GM18861 (cell line): ENCODE measurements around the gene SLC41A1.
"Not testable (repeated sequence)": the region's sequence is repeated elsewhere in the genome, so short reads cannot be mapped to it uniquely, and the experiment has no call there.

Source experiments
- ATAC-seq: cut with Tn5 transposase; IDR thresholded peaks from one replicate; pipeline ENCODE4 v1.9.1; 2021; ENCODE audit not compliant: unreplicated experiment

SLC41A1 gene

DNA sequence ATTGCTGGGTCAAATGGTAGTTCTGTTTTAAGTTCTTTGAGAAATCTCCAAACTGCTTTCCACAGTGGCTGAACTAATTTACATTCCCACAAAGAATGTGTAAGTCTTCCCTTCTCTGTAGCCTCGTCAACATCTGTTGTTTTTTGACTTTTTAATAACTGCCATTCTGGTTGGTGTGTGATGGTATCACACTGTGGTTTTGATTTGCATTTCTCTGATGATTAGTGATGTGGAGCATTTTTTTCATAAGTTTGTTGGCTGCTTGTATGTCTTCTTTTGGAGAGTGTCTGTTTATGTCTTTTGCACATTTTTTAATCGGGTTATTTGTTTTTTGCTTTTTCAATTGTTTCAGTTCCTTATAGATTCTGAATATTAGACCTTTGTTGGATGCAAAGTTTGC lies 10.3 kb upstream of the SLC41A1 start:
- not testable (repeated sequence) for ATAC-seq

GRCh38 chr1:205822397-205822796 lies 9.4 kb upstream of the SLC41A1 start:
- no peak for ATAC-seq

DNA sequence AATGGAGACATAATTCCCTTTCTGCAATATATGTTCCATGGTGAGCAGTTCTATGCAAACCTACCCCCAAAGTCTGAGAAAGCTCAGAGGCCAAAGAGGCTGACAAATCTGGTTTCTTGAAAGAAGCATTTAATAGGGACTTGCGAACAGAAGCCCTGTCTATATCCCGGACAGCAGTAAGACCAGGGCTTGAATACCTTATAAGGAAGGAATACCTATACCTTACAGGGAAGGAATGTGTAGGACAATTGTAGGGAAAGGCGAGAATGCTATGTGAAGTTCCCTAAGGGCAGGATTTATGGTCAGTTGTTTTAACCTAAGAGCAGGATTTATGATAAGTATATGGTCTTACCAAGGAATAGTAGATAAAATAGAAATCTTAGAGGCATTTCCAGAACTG lies 5.0 kb upstream of the SLC41A1 start:
- no peak for ATAC-seq

GRCh38 chr1:205817364-205817763 lies 4.4 kb upstream of the SLC41A1 start:
- ATAC-seq: no peak

- ATAC-seq: no peak
Observed at GRCh38 chr1:205813755-205814058, 709 bp upstream of the SLC41A1 start.

DNA sequence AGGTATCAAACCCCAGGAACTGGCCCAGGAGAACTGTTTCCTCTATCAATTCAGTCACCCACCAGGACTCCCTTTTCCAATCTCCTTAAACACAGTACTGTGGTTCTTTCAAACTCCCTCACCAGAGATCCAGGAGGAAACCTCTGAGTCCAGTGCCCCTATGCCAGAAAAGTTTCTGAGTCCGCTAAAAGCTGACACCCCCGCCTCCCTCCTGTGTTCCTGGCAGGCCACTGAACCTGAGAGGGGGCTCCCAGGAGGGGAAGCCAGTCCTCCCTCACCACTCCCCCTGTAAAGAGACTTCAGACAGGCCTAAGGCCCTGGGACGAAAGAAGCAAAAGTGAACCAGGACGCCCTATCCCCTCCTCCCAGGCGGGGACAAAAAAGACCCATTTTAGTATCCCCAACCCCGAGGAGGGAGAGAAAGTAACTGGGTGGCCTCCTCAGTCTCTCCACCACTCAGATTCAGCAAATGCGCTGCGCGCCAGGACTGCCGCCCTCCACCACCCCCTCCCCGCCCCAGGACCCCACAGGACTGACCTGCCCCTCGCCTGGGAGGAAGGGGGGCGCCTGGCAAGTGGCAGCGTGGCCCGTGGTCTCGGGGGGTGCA lies 624 bp downstream of the SLC41A1 start:
- no peak for ATAC-seq

GRCh38 chr1:205811660-205812059 lies 1.3 kb downstream of the SLC41A1 start:
- ATAC-seq: no peak

- ATAC-seq: no peak
Observed at GRCh38 chr1:205810448-205811157, 2.4 kb downstream of the SLC41A1 start.

DNA sequence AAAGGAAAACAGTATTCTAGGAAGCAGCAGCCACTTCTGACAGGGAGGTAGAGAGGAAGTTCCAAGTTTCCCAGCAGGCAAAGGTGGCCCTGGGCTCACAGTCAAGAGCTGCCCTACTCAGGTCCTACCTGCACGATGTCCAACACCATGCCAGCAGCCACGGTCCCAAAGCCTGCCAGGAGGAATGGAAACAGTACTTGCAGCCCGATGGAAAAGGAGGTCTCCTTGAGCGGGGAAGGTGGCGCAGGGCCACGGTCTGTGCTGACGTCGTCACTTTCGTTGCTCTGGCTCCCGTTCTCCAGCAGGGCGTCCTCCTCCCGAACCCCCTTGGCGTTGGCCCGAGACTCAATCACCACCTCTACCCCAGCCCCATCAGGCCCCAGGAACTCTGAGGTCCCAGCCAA lies 3.1 kb downstream of the SLC41A1 start:
- no peak for ATAC-seq

DNA sequence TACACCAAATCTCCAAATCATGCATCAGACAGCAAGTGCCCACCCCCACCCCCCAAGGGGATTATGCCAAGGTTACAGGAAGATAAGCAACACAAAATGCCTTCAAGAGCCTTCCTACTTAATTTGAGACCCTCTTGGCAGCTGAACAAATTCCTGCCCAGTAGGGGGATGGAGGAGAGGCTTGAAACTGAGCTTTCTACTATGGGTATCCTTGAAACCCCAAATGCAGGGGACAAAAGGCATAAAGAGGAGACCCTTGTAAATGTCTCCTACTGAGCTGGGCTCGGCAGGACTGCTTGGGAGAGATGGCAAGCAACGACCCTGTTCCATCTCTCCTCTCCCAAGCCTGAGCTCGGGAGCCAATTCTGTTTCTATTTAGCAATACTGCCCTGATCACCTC lies 3.5 kb downstream of the SLC41A1 start:
- ATAC-seq: no peak

- no peak for ATAC-seq
Observed at GRCh38 chr1:205805082-205805711, 7.8 kb downstream of the SLC41A1 start.

DNA sequence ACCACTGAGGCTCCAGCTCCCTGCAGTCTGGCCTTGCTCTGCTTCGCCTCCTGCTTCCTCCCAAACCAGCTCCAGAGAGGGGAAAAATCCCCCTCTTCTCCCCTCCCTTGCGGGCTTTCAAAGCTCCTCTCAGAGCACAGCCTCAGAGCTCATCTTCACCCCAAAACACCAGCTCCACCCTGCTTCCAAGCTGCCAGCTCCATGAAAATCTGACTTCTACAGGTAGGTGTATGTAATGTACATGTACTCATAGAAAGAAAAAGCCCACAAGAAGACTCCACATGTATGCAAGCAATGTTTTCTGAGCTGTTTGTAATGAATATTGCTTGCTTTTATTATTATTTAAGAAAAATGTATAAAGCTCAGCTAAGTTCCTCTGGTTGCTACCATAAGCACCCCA lies 8.4 kb downstream of the SLC41A1 start:
- no peak for ATAC-seq

DNA sequence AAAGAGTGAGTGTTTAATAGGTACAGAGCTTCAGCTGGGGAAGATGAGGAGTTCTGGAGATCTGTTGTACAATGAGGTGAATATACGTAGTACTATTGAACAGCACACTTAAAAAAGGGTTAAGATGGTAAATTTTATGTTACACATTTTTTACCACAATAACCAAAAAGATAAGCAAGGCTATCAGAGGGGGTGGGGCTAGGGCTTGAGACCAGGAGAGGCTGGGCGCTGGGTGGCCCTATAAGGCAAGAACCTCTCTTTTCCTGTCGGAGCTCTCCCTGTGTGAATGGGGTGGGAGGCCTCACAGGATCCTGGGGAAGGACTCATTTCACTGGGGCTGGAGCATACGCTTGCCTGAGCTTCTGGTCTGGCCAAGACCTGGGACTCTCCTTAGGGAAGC lies 9.0 kb downstream of the SLC41A1 start:
- no peak for ATAC-seq

DNA sequence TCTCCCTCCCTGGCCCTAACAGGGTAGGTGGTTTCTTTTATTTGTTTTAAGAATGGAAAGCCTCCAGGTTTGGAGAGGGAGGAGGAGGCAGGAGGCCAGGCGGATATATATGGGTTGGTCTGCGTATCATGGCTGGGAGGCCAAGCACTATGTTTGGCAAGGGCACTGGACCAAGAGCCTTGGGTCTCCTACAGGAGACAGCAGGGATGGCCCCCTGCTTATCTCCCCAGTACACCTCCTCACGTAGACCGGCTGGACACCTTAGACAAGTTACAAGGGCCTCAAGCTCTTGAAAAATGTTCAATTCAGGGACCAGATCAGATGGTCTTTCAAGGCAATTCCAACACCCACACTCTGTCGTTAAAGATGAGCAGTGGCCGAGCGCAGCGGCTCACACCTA lies 10.9 kb downstream of the SLC41A1 start:
- ATAC-seq: no peak

- no peak for ATAC-seq
Observed at GRCh38 chr1:205800981-205801703, 11.9 kb downstream of the SLC41A1 start.

- no peak for ATAC-seq
Observed at GRCh38 chr1:205800427-205800826, 12.6 kb downstream of the SLC41A1 start.

DNA sequence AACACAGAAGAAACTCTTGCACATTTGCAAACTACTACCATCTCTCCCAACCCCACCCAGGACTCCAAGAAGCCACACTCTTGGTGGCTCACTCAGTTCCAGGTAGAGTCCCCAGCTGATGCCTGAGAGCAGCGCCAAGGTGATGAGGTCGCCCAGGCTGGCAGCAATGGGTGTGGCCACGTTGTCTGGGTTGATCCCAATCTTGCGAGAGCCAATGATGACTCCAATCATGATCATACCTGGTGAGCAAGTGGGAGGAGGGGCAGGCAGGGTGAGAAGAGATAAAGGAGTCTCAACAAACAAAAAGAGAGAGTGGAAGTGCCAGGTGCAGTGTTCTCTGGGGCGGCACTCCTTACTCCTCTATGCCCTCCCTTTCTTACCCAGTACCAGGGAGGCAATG lies 14.4 kb downstream of the SLC41A1 start:
- ATAC-seq: no peak

DNA sequence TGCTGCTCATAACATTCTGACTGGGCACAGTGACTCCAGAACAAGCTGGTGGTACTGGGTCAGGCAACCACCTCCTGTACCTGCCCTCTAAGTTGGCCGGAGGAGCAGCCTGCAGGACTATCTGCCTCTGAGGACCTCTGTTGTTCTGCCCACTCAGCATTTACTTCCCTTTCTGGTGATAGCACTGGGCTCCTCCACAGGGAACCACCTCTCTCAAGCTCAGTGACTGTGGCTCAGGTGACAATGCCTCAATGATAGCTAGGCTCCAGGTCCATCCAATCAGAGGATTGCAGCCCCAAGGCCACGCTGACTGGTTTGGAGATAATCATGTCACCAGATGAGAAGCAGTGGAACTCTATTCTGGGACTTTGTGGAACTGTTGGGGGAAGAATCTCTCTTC lies 15.8 kb downstream of the SLC41A1 start:
- ATAC-seq: no peak

DNA sequence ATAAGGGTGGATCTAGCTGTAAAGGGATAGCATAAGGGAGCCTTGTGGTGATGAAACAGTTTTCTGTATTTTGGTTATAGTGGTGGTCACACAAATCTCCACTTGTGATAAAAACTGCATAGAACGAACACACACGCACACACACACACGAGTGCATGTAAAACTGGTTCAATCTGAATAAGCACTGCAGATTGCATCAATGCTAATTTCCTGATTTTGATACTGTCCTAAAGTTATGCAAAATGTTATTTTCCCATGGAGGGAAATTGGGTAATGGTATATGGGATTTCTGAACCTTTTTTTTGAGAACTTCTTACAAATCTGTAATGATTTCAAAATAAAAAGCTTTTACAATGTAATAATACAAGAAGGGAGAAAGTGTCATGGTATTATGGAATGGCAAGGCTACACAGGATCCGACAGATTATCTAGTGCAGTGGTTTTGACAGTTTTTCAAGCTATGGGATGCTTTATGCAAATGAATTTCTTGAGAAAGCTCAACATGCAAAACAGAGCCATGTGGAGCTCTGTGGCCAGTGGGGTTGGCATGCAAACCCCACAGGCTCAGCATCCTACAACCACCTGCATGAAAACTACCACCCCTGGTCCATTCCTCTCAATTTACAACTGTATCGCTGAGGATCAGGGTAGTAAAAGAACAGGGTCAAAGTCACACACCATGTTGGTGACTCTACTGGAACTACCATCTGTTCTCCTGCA lies 18.8 kb downstream of the SLC41A1 start:
- ATAC-seq: peak; percentile 63

- no peak for ATAC-seq
Observed at GRCh38 chr1:205792961-205793673, 19.9 kb downstream of the SLC41A1 start.

DNA sequence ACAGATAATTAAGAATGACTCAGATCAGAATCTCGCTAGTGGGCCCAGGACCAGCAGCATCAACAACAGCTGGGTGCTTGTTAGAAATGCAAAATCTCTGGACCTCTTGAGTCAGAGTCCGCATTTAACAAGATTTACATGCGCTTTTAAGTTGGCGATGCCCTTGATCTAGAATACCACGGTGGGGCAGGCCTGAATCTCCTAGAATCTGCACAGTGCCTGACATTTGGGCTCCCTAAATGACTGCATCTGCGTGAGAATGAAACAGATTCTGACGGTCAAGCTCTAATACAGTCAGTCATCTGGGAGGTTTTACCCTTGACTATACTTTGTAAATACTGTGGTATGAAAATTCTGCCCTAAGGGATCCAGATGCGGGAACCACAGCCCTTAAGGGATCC lies 20.5 kb downstream of the SLC41A1 start:
- no peak for ATAC-seq
